Fibroblast of the aortic adventitia (primary cell): Measurements from ENCODE around the gene FAM240B. TPM values are rescaled to one million over a fixed set of nuclear protein-coding genes. Genes with fewer than 3 reads are reported as not detected.

ENCODE experiments used
- DNase-seq: peaks from one replicate; pipeline ENCODE4 v3.0.0-alpha.2; 2010; ENCODE audit warnings: low read depth
- H3K4me3 ChIP-seq: 2 replicates; pipeline ENCODE4 v1.5.1; 2011; ENCODE audit warnings: low read depth, mild to moderate bottlenecking, control low read depth, low read length, moderate library complexity
- total RNA-seq: library from RNA; depleted of rRNA; stranded (reverse); fragments of >200 nt; gene quantifications from 2 replicates; pipeline ENCODE4 v1.2.3, GENCODE V29; 2012; ENCODE audit warnings: low replicate concordance
- TF ChIP-seq, protein P1 (sequence below): IDR thresholded peaks from 2 replicates; pipeline ENCODE4 v1.5.1; 2011; ENCODE audit warnings: mild to moderate bottlenecking, low read length, control low read depth, inconsistent platforms; ENCODE audit not compliant: insufficient read depth

The FAM240B gene
- total RNA-seq, 1 donor, result not detected

DNA sequence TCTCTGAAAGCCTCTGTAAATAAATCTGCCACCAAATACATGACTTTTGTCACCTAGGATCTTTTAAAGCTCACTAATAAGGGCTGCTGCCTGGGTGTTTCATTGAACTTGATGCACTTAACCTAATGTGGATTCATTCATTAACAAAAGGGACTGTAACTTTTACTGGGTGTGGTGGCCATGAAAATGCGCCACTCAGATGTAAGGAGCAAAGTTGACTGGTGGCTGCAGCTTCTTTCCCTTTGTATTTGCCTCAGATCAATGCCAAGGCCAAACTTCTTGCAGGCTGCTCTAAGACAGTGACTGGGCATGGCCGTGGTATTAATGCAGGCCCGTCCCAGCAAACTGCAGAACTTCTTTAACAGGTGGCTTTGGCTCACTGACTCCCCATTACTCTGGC lies 22.9 kb downstream of the FAM240B start:
- no peak overlapping the region for H3K4me3 ChIP-seq
- no peak for DNase-seq
- TF ChIP-seq, protein P1, sequence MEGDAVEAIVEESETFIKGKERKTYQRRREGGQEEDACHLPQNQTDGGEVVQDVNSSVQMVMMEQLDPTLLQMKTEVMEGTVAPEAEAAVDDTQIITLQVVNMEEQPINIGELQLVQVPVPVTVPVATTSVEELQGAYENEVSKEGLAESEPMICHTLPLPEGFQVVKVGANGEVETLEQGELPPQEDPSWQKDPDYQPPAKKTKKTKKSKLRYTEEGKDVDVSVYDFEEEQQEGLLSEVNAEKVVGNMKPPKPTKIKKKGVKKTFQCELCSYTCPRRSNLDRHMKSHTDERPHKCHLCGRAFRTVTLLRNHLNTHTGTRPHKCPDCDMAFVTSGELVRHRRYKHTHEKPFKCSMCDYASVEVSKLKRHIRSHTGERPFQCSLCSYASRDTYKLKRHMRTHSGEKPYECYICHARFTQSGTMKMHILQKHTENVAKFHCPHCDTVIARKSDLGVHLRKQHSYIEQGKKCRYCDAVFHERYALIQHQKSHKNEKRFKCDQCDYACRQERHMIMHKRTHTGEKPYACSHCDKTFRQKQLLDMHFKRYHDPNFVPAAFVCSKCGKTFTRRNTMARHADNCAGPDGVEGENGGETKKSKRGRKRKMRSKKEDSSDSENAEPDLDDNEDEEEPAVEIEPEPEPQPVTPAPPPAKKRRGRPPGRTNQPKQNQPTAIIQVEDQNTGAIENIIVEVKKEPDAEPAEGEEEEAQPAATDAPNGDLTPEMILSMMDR, result no peak

DNA sequence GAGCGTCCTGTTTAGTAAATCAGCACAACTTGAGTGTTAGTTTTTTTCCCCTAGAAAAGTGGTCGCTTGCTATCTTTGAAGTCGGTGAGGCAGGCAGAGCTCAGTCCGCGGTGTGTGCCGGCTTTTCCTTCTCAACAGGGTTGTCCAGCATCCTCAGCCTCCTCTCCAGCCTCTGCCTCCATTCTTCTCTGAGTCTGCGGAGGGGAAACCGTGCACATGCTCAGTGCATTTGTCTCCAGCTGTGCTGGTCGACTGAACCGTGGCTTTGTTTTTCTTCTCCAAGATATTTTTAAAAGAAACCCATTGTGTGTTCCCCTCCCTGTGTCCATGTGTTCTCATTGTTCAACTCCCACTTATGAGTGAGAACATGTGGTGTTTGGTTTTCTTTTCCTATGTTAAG lies 25.3 kb downstream of the FAM240B start:
- TF ChIP-seq, protein P1, result no peak
- no peak overlapping the region for H3K4me3 ChIP-seq
- no peak for DNase-seq

DNA sequence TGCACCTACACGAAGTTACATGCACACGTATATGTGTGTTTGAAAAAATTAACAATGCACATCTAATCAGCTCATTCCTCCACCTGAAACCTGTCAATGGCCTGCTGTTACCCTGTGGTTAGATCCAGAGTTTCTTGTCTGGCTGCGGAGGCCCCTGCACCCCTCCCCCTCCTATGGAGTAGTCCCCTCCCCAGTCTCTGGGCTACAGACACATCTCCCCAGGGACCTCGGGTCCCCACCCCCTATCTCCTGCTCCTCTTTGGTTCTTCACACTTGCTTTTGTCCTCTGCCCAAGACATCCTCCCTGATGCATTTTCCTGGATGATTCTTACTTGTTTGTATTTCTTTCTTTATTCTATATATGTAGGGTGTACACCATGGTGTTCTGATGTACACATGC lies 27.2 kb downstream of the FAM240B start:
- no peak overlapping the region for H3K4me3 ChIP-seq
- TF ChIP-seq, protein P1, result no peak
- DNase-seq, result no peak

DNA sequence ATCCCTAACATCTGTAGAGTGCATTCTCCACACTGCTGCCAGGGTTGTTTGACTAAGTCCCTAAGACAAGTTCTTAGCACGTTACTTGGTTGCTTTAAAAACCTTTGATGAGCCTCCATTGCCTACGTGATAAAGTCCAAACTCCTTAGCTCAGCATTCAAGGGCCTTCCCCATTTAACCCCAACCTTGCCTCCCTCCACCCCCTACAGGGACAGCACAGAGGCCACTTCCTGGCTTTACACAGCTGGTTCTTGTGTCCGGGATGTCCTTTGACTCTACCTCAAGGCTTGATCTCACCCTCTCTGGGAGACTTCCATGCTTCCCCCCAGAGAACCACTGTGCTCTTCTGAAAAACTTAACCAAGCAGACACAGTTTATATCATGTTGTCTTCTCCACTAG lies 29.4 kb downstream of the FAM240B start:
- TF ChIP-seq, protein P1, result no peak
- DNase-seq, result no peak
- H3K4me3 ChIP-seq, result no peak overlapping the region

DNA sequence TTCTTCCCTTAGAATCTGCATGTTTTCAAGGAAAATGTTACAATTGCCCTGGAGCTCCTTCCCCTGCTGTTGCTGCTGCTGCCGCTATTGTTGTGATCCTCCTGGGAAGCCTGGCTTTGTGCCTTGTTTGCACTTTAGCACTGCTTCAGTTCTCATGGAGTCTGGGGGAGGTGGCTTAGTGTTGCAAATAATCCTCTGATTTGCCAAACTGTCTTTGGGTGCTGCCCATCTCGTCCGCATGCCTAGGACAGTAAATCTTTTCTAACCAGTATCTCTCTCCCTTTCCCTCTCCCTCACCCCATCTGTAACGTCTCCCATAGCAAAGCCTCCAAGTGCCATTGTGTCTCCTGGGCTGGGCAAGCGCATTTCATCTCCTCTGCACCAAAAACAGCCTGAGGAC lies 30.3 kb downstream of the FAM240B start:
- H3K4me3 ChIP-seq, result no peak overlapping the region
- DNase-seq, result peak; percentile 28
- TF ChIP-seq, protein P1, result no peak

DNA sequence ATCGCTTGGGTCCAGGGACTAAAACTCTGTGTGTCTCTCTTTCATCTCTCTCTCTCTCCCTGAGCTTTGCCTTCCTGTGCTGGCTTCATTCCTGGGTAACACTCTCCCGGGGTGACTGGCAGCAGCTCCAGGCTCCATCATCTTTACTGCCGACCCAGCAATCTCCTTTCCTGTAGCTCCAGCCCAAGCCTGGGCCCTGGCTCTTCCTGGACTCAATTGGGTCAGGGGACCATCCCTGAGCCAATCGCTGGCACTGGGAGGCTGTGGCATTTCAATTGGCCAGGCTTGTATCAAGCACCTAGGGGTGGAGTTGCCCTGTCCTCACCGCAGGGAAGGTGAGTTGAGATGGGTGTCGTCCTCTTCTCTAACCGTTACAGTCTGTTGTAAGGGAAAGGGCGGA lies 31.9 kb downstream of the FAM240B start:
- TF ChIP-seq, protein P1, result no peak
- H3K4me3 ChIP-seq, result no peak overlapping the region
- DNase-seq, result no peak

DNA sequence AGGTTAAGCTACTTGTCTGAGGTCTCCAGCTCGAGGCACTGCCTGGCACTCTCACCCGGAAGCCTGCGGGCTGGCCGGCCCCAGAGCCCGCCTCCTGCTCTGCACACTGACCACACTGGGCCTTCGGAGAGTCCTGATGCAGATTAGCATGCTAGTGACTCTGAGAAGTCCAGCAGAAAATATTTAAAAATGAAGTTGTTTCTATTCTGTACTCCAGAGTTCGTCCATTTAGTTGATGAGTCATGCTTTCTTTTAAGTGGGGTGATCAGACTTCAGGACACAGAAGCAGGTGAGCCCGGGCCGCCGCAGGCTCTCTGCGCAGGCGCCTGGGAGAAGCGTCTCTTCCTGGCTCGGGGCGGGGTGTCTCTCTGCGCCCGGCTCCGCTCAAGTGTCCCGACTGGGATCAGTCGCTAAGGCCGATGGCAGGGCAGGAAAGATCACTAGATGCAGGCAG lies 32.5 kb downstream of the FAM240B start:
- TF ChIP-seq, protein P1, result no peak
- no peak for DNase-seq
- H3K4me3 ChIP-seq, result no peak overlapping the region
